Coronary artery (tissue), 2 donors: ENCODE data around the gene LRRIQ3.

ENCODE experiments used
- DNase-seq: peaks from one replicate; pipeline ENCODE4 v3.0.0-alpha.2; 2017; ENCODE audit warnings: low spot score
- H3K27ac ChIP-seq, 2 donors: fragments of 200-600 bp; sonication (generic); one replicate each; pipeline ENCODE4 v1.5.1; 2016 to 2019
- H3K4me3 ChIP-seq: fragments of 200-600 bp; sonication (generic); 2 replicates; pipeline ENCODE4 v1.5.1; 2016; ENCODE audit warnings: mild to moderate bottlenecking, moderate library complexity
- CTCF ChIP-seq: fragments of 200-600 bp; sonication (generic); IDR thresholded peaks from one replicate; pipeline ENCODE4 v1.5.1; 2019; ENCODE audit warnings: antibody characterized with exemption

Gene LRRIQ3

DNA sequence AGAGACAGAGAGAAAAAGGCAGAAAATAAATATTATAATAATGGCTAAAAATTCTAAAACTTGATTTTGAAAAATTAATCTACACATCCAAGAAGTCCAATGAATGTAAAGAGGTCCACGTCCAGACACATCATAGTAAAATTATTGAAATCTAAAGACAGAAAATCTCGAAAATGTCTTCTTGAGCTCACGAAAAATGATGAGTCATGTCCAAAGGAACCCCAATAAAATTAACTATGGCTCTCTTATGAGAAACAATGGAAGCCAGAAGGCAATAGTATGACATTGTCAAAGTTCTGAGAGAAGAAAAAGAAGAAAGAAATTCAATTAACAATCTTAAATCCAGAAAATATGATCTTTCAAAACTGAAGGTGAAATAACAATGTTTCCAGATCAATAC lies 84.6 kb downstream of the LRRIQ3 start:
- H3K27ac ChIP-seq, result no peak overlapping the region
- no peak for TF ChIP-seq CTCF
- no peak overlapping the region for H3K4me3 ChIP-seq
- DNase-seq, result no peak

- Histone ChIP-seq H3K4me3 (no peak overlapping the region), H3K27ac (no peak overlapping the region)
- no peak for TF ChIP-seq CTCF
- no peak for DNase-seq
Observed at GRCh38 chr1:74107394-74107793, 90.6 kb downstream of the LRRIQ3 start.

GRCh38 chr1:74091371-74091770 lies 106.6 kb downstream of the LRRIQ3 start:
- Histone ChIP-seq H3K4me3 (no peak overlapping the region), H3K27ac (no peak overlapping the region)
- DNase-seq, result no peak
- no peak for TF ChIP-seq CTCF

DNA sequence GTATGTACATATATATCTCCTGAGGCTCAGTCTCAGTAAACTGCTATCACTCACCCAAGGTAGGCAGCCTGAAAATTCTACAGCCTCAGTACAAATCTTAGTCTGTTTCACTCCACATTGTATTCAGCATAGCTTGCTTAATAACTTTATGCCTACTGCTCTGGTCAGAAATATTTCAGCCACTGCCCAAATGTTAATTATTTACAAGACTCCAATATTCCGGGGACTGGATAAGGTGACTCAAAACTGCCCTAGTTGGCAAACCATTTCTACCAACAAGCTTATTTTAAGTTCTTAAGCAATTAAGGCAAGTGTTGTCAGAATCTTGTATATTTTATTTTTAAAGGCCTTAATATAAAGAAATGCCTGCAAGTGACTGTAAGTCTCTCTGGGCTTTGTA lies 114.8 kb downstream of the LRRIQ3 start:
- DNase-seq, result no peak
- no peak for TF ChIP-seq CTCF
- no peak overlapping the region for H3K27ac ChIP-seq
- H3K4me3 ChIP-seq, result no peak overlapping the region

GRCh38 chr1:74065081-74065480 lies 132.9 kb downstream of the LRRIQ3 start:
- no peak overlapping the region for H3K4me3 ChIP-seq
- DNase-seq, result no peak
- no peak for TF ChIP-seq CTCF
- no peak overlapping the region for H3K27ac ChIP-seq

GRCh38 chr1:74057719-74058118 lies 140.3 kb downstream of the LRRIQ3 start:
- DNase-seq, result no peak
- Histone ChIP-seq H3K4me3 (no peak overlapping the region), H3K27ac (no peak overlapping the region)
- TF ChIP-seq CTCF, result no peak

DNA sequence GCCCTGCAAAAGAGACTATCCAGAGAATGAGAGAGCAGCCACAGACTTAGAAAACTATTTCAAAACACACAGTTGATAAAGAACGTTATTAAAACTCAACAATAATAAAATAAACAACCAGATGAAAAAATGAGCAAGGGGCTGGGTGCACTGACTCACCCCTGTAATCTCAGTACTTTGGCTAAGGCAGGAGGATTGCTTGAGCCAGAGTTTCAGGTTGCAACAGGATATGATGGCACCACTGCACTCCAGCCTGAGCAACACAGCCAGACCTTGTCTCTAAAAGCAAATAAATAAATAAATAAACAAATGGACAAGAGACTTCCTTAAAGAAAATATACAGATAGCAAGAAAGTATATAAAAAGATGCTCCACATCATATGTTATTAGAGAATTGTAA lies 144.6 kb downstream of the LRRIQ3 start:
- no peak for DNase-seq
- no peak for TF ChIP-seq CTCF
- no peak overlapping the region for H3K4me3 ChIP-seq
- H3K27ac ChIP-seq, result no peak overlapping the region
